ENCODE results near the gene ISLR. TPM values are rescaled to one million over a fixed set of nuclear protein-coding genes. Genes with fewer than 3 reads are reported as not detected.

The ISLR gene
- polyA plus RNA-seq, 1 donor from 2014 or later = not detected

GRCh38 chr15:74136540-74136813 lies 37.0 kb upstream of the ISLR start:
- H3K9ac ChIP-seq (ENCODE audit: low read length) = peak overlapping the region; percentile 76
- H3F3A ChIP-seq (ENCODE audit: insufficient read depth, low read length, poor library complexity, severe bottlenecking) = peaks cover under 1% of the 10 kb centered on the region
- H2AFZ ChIP-seq (ENCODE audit: low read depth, low read length) = no peak overlapping the region
- H4K20me1 ChIP-seq (ENCODE audit: insufficient read depth) = no peaks in the 10 kb centered on the region
- peaks cover 31% of the 10 kb centered on the region for H3K36me3 ChIP-seq (ENCODE audit: insufficient read depth, low read length)
- peak overlapping the region; percentile 48 for H3K4me2 ChIP-seq (ENCODE audit: low read length)
- no peaks in the 10 kb centered on the region for H3K9me2 ChIP-seq (ENCODE audit: insufficient read depth, low read length)
- peak overlapping the region; percentile 82 for H3K27ac ChIP-seq (ENCODE audit: low read length)
- H3K9me3 ChIP-seq (ENCODE audit: low read length) = peaks cover 33% of the 10 kb centered on the region
- H3K4me3 ChIP-seq (ENCODE audit: low read length) = peak overlapping the region; percentile 95
- TF ChIP-seq RAD21 (conservative IDR thresholded peaks at IDR 0.05) = no peak
- TF ChIP-seq TAF1 (IDR thresholded peaks at IDR 0.05; ENCODE audit: low read depth) = no peak
- TF ChIP-seq POLR2AphosphoS5 (IDR thresholded peaks at IDR 0.05) = no peak
- TF ChIP-seq SMC3 (conservative IDR thresholded peaks at IDR 0.05; ENCODE audit: poor library complexity) = no peak
- no peak for TF ChIP-seq REST (IDR thresholded peaks at IDR 0.05; ENCODE audit: borderline replicate concordance)
- no peak for TF ChIP-seq MXI1 (conservative IDR thresholded peaks at IDR 0.05; ENCODE audit: poor library complexity, severe bottlenecking)
- no peak for TF ChIP-seq CTCF (IDR thresholded peaks at IDR 0.05; ENCODE audit: poor library complexity, severe bottlenecking)
- H3K79me2 ChIP-seq (replicated peaks; ENCODE audit: insufficient read depth, low read length) = peaks cover 77% of the 10 kb centered on the region
- H3K27me3 ChIP-seq (ENCODE audit: insufficient read depth, low read depth, low read length) = no peaks in the 10 kb centered on the region

GRCh38 chr15:74136814-74137536 lies 36.5 kb upstream of the ISLR start:
- peaks cover 73% of the 10 kb centered on the region for H3K79me2 ChIP-seq (replicated peaks; ENCODE audit: insufficient read depth, low read length)
- H3K27ac ChIP-seq (ENCODE audit: low read length) = peak overlapping the region; percentile 82
- no peak for TF ChIP-seq CTCF (IDR thresholded peaks at IDR 0.05; ENCODE audit: poor library complexity, severe bottlenecking)
- peak; percentile 13 for TF ChIP-seq RAD21 (conservative IDR thresholded peaks at IDR 0.05)
- TF ChIP-seq POLR2AphosphoS5 (IDR thresholded peaks at IDR 0.05) = no peak
- TF ChIP-seq SMC3 (conservative IDR thresholded peaks at IDR 0.05; ENCODE audit: poor library complexity) = peak; percentile 26
- no peak for TF ChIP-seq EZH2 (IDR thresholded peaks at IDR 0.05; ENCODE audit: borderline replicate concordance, insufficient read depth, low read length, poor library complexity, severe bottlenecking)
- TF ChIP-seq REST (IDR thresholded peaks at IDR 0.05; ENCODE audit: borderline replicate concordance) = peak; percentile 42
- peak overlapping the region; percentile 95 for H3K4me3 ChIP-seq (ENCODE audit: low read length)
- no peaks in the 10 kb centered on the region for H3F3A ChIP-seq (ENCODE audit: insufficient read depth, low read length, poor library complexity, severe bottlenecking)
- H3K9ac ChIP-seq (ENCODE audit: low read length) = peak overlapping the region; percentile 76
- H4K20me1 ChIP-seq (ENCODE audit: insufficient read depth) = no peaks in the 10 kb centered on the region
- H2AFZ ChIP-seq (ENCODE audit: low read depth, low read length) = no peak overlapping the region
- H3K4me2 ChIP-seq (ENCODE audit: low read length) = peak overlapping the region; percentile 48
- no peaks in the 10 kb centered on the region for H3K27me3 ChIP-seq (ENCODE audit: insufficient read depth, low read depth, low read length)
- H3K9me3 ChIP-seq (ENCODE audit: low read length) = peaks cover 33% of the 10 kb centered on the region
- no peaks in the 10 kb centered on the region for H3K9me2 ChIP-seq (ENCODE audit: insufficient read depth, low read length)
- H3K36me3 ChIP-seq (ENCODE audit: insufficient read depth, low read length) = peaks cover 31% of the 10 kb centered on the region

All from neural cell (in vitro differentiated cells).